ENCODE results near the gene ROR2. TPM values are rescaled to one million over a fixed set of nuclear protein-coding genes. Genes with fewer than 3 reads are reported as not detected.

Gene ROR2
- total and polyA plus RNA-seq, 2 donors (not counting 3 experiments of a cell fraction or from before 2014, with no cell fraction given) = not detected

DNA sequence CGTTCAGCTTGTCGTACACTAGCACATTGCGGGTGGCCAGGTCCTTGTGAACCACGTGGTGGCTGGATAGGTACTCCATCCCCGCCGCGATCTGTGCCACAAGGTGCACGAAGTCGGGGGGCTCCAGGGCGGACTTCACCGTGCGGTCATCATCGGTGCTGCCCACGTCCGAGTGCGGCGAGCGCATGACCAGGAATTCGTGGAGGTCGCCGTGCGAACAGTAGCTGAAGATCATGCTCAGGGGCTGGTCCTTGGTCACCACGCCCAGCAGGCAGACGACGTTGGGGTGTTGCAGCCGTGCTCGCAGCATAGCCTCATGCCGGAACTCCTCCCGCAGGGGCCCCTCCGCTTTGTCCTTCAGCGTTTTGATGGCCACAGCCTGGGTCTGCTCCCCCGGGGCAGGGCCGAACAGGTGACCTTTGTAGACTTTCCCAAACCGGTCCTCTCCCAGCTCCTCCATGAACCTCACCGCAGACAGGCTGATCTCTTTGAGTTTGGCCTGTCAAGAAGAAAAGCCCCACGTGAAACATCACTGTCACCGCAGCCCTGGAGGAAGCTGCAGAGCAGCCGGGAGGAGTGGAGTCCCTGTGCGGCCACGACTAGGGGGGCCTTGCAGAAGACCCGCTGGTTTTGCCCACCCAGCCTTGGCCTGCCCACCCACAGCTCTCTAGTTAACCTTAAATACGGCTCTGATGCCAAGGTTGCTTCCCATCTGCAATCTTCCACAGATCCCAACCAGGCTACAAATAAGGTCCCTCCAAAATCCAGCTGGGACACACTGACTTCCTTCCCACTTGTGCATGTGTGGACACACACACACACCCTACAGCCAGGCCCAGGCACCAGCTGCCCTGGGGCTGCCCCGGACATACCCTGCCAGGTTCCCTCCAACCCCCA lies 225.2 kb downstream of the ROR2 start:
- Histone ChIP-seq H3K9ac (replicated peaks; ENCODE audit: extremely low read depth, insufficient read depth, low read length) (no peak overlapping the region), H3K9me3 (replicated peaks; ENCODE audit: control insufficient read depth, insufficient read depth, low read length) (no peaks in the 10 kb centered on the region), H3K27me3 (ENCODE audit: control insufficient read depth in 2 of 2, insufficient read depth in 2 of 2, low read length in 2 of 2) (no peaks in the 10 kb centered on the region), H2AFZ (ENCODE audit: low read depth, low read length) (no peak overlapping the region), H3K36me3 (ENCODE audit: control insufficient read depth in 2 of 2, extremely low read depth in 1 of 2, insufficient read depth in 2 of 2, low read length in 2 of 2) (no peaks in the 10 kb centered on the region), H3K4me3 (replicated peaks in 1 of 3; ENCODE audit: insufficient read depth in 1 of 3, low read depth in 1 of 3, low read length in 3 of 3) (no peak overlapping the region), H3K27ac (ENCODE audit: insufficient read depth, low read depth, low read length) (no peak overlapping the region), H3K79me2 (ENCODE audit: control insufficient read depth, insufficient read depth, low read length) (no peaks in the 10 kb centered on the region), H3K4me1 (ENCODE audit: control insufficient read depth, extremely low read depth, insufficient read depth, low read length) (no peaks in the 10 kb centered on the region), H3K9me1 (replicated peaks; ENCODE audit: control insufficient read depth, extremely low read depth, insufficient read depth, low read length) (no peaks in the 10 kb centered on the region), H4K20me1 (replicated peaks; ENCODE audit: control insufficient read depth, extremely low read depth, insufficient read depth, low read length) (no peaks in the 10 kb centered on the region), H3K4me2 (ENCODE audit: insufficient read depth, low read length) (no peak overlapping the region)
- no TSS peak for BruUV-seq (replicated peaks)
- POLR2A ChIA-PET = no interaction called here
- dilution Hi-C loops (cut with MboI; ENCODE audit: extremely low pct_ligation_motif_present, low sequenced_read_pairs) = no loop called here
- intact Hi-C loops (cut with micrococcal nuclease) = loop anchor here (5.0 kb wide), 1 partner anchor 298 kb away; no protein-coding TSS in a partner anchor
- CTCF ChIA-PET = interaction anchor here (0.6 to 4.4 kb wide), 4 partner anchors 11 to 1581 kb away, joined by 3 to 187 read pairs (median 3); no protein-coding TSS in a partner anchor
- no peak for DNase-seq (ENCODE audit: low read depth, low spot score)
- no peak for FAIRE-seq
- no peak for TF ChIP-seq POLR2A (IDR thresholded peaks at IDR 0.05; ENCODE audit: low read depth, low read length)
- TF ChIP-seq GATA2 (IDR thresholded peaks at IDR 0.05; ENCODE audit: insufficient read depth, insufficient read length, low read depth, low read length) = no peak
- TF ChIP-seq FOS (IDR thresholded peaks at IDR 0.05; ENCODE audit: borderline replicate concordance, insufficient read depth, low read length) = no peak
- TF ChIP-seq POLR2AphosphoS5 (IDR thresholded peaks at IDR 0.05; ENCODE audit: insufficient read depth, low read depth, low read length) = no peak
- TF ChIP-seq, protein P1, sequence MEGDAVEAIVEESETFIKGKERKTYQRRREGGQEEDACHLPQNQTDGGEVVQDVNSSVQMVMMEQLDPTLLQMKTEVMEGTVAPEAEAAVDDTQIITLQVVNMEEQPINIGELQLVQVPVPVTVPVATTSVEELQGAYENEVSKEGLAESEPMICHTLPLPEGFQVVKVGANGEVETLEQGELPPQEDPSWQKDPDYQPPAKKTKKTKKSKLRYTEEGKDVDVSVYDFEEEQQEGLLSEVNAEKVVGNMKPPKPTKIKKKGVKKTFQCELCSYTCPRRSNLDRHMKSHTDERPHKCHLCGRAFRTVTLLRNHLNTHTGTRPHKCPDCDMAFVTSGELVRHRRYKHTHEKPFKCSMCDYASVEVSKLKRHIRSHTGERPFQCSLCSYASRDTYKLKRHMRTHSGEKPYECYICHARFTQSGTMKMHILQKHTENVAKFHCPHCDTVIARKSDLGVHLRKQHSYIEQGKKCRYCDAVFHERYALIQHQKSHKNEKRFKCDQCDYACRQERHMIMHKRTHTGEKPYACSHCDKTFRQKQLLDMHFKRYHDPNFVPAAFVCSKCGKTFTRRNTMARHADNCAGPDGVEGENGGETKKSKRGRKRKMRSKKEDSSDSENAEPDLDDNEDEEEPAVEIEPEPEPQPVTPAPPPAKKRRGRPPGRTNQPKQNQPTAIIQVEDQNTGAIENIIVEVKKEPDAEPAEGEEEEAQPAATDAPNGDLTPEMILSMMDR (IDR thresholded peaks at IDR 0.05; ENCODE audit: extremely low read depth in 1 of 2, insufficient read depth in 1 of 2, low read depth in 1 of 2, low read length in 2 of 2) = no peak
- TF ChIP-seq, protein P2, sequence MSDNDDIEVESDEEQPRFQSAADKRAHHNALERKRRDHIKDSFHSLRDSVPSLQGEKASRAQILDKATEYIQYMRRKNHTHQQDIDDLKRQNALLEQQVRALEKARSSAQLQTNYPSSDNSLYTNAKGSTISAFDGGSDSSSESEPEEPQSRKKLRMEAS (IDR thresholded peaks at IDR 0.05; ENCODE audit: insufficient read depth, insufficient read length) = no peak
- TF ChIP-seq EZH2 (IDR thresholded peaks at IDR 0.05; ENCODE audit: borderline replicate concordance, low read depth, low read length, severe bottlenecking) = no peak
- TF ChIP-seq JUN (IDR thresholded peaks at IDR 0.05; ENCODE audit: borderline replicate concordance, insufficient read depth, insufficient read length, low read depth) = no peak
- TF ChIP-seq MYC (IDR thresholded peaks at IDR 0.05; ENCODE audit: low read depth, low read length) = no peak

All from endothelial cell of umbilical vein (primary cell).